H7 (cell line): ENCODE results near the gene STARD5. TPM values are rescaled to one million over a fixed set of nuclear protein-coding genes. Genes with fewer than 3 reads are reported as not detected.
A peak's percentile ranks its signal among the peaks of the same experiment; 100 is the strongest.

Experiments used
- DNase-seq: peaks from one replicate; pipeline ENCODE4 v3.0.0; 2012
- H3K27me3 ChIP-seq: 2 replicates; pipeline ENCODE4 v1.6.0; 2011; ENCODE audit warnings: mild to moderate bottlenecking, low read length; ENCODE audit not compliant: control insufficient read depth, insufficient read depth
- H3K36me3 ChIP-seq: replicated peaks from 2 replicates; pipeline ENCODE4 v1.5.1; 2011; ENCODE audit warnings: low read length; ENCODE audit not compliant: control insufficient read depth, insufficient read depth
- H3K4me3 ChIP-seq: 2 replicates; pipeline ENCODE4 v1.5.1; 2011; ENCODE audit warnings: low read depth, mild to moderate bottlenecking, control low read depth, low read length, moderate library complexity; ENCODE audit not compliant: insufficient read depth
- total RNA-seq: library from RNA; depleted of rRNA; stranded (reverse); fragments of >200 nt; shearing (Covaris generic); gene quantifications from 2 replicates; pipeline ENCODE4 v1.2.3, GENCODE V29; 2014

STARD5 gene
- total RNA-seq, 1 experiment from 2014 or later: 3.4 TPM

- Histone ChIP-seq H3K4me3 (no peak overlapping the region), H3K27me3 (no peaks in the 10 kb centered on the region), H3K36me3 (no peaks in the 10 kb centered on the region)
- no peak for DNase-seq
Observed at GRCh38 chr15:81330366-81331090, 6.6 kb upstream of the STARD5 start.

GRCh38 chr15:81329446-81329845, 5.5 kb upstream of the STARD5 start:
- DNase-seq: no peak
- H3K36me3 ChIP-seq: no peaks in the 10 kb centered on the region
- peaks cover 2% of the 10 kb centered on the region; the same call in 1 of the 2 replicates for H3K27me3 ChIP-seq
- no peak overlapping the region for H3K4me3 ChIP-seq

GRCh38 chr15:81327516-81327915, 3.6 kb upstream of the STARD5 start:
- DNase-seq: no peak
- Histone ChIP-seq H3K27me3 (peaks cover 4% of the 10 kb centered on the region; the same call in 1 of the 2 replicates), H3K36me3 (no peaks in the 10 kb centered on the region), H3K4me3 (no peak overlapping the region)

GRCh38 chr15:81326466-81327212, 2.7 kb upstream of the STARD5 start:
- Histone ChIP-seq H3K27me3 (peaks cover 4% of the 10 kb centered on the region; the same call in 1 of the 2 replicates), H3K36me3 (no peaks in the 10 kb centered on the region; the same call in 1 of the 2 replicates), H3K4me3 (no peak overlapping the region)
- no peak for DNase-seq

- H3K36me3 ChIP-seq: peaks cover 4% of the 10 kb centered on the region; the same call in 1 of the 2 replicates
- H3K27me3 ChIP-seq: peaks cover 4% of the 10 kb centered on the region; the same call in 1 of the 2 replicates
- no peak for DNase-seq
- H3K4me3 ChIP-seq: peak overlapping the region; percentile 82
Observed at GRCh38 chr15:81323559-81323943, 390 bp downstream of the STARD5 start.

DNA sequence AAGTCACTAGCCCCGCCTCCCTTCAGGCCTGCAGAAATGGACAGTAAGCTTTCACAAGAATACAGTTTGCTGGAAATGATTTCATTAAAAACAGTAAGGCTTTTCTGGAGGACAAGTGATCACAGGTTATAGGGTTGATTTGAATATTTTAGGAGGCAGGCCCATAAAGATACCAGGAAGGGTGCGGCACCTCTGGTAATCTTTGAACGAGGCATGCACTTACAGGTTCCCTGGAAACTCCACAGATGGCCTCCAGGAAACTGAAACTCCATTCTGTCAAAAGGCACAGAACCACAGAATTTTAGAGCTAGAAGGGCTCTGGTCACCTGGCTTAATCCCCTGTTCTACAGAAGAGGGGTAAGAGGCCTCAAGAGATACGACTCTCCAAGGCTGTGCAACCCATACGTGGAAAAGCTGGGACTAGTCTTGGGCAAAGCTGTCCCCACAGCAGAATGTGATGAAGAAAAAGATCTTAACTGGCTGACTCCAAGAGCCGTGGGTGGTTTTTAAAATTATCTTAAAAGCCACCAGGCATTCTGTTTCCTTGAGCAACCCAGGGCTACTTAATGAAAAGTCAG, 1.2 kb downstream of the STARD5 start:
- peaks cover 5% of the 10 kb centered on the region; the same call in 1 of the 2 replicates for H3K36me3 ChIP-seq
- DNase-seq: no peak
- no peak overlapping the region for H3K4me3 ChIP-seq
- peaks cover 4% of the 10 kb centered on the region; the same call in 1 of the 2 replicates for H3K27me3 ChIP-seq

DNA sequence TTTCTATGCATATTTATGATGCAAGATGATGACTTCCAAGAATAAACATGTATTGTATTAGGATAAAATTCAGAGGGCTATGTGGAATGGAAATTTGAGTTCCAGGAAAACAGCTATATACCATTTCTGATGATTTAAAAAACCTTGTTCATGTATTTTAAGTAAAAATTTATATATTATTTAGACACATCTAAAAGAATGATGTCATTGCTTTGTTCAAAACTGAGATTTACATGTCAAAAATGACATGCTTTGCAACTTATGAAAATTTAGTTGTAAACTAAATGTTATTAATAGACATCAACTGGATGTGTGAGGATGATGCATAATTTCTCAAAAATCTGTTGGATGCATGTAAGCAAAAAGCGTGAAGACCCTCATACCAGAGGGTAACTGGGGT, 2.3 kb downstream of the STARD5 start:
- no peak for DNase-seq
- Histone ChIP-seq H3K27me3 (peaks cover 4% of the 10 kb centered on the region; the same call in 1 of the 2 replicates), H3K36me3 (peaks cover 5% of the 10 kb centered on the region), H3K4me3 (no peak overlapping the region)

DNA sequence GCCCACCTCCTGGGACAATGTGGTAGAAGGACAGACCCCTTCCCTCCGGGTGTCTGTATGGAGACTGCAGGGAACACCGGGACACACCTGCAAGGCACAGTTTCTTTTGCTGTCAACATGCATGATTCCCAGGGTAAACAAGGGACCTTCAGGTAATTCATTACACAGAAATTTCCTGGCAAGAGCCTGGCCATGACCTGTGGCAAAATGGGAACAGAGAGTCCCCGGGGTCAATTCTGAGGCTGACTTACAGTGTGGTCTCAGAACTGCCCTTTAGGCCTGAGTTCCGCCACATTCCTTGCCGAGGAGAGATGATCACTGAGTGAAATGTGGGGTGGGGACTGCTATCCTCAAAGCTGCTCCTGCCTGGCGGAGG, 6.3 kb downstream of the STARD5 start:
- Histone ChIP-seq H3K36me3 (peaks cover 5% of the 10 kb centered on the region), H3K27me3 (no peaks in the 10 kb centered on the region), H3K4me3 (no peak overlapping the region)
- no peak for DNase-seq

DNA sequence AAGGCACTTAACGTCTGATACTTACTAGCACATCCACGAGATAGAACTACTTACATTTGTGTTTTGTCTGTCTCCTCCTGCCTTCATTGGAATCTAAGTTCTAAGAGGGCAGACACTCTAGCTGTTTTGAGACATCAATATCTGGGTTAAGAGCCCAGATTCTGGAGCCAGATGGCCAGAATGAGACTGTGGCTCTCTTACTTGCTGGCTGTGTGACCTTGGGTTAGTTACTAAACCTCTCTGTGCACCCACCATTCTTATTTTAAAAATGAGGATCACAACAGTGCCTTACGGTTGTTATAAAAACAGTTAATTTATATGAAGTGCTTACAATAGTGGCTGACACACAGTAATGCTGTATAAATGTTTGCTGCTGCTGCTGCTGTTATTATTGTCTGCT, 7.7 kb downstream of the STARD5 start:
- Histone ChIP-seq H3K4me3 (no peak overlapping the region), H3K27me3 (no peaks in the 10 kb centered on the region), H3K36me3 (peaks cover 5% of the 10 kb centered on the region)
- no peak for DNase-seq

DNA sequence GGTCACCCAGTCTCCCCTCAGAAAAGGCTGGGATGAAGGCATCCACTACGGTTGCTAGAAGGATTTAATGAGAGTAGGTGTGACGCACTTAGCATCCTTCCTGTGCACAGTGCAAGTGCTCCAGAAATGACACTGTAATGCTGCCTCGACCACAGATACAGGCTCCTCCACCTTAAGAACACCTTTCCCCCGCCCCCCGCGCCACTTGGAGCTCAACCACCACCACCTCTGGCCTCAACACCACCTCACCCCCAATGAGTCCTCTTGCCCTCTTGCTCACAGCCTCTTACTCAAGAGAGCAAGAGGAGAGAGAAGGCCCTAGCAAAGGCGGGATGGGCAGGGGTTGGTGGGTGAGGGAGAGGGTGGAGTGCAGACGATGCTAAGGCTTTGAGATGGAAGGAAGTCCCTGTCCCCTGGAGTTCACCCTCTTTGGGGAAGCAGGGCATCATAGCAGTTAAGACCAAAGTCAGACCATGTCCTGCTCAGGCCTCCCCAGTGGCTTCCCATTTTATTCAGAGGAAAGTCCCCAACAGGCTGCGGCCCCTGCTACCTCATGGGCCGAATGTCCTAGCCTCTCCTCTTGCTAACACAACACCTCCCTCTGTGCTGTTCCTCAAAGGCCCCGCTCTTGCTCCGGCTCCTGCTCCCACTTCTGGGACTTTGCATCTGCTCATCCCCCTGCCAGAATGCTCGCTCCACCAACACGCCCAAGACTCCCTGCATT, 8.3 kb downstream of the STARD5 start:
- Histone ChIP-seq H3K27me3 (no peaks in the 10 kb centered on the region), H3K4me3 (no peak overlapping the region), H3K36me3 (peaks cover 5% of the 10 kb centered on the region)
- DNase-seq: no peak

DNA sequence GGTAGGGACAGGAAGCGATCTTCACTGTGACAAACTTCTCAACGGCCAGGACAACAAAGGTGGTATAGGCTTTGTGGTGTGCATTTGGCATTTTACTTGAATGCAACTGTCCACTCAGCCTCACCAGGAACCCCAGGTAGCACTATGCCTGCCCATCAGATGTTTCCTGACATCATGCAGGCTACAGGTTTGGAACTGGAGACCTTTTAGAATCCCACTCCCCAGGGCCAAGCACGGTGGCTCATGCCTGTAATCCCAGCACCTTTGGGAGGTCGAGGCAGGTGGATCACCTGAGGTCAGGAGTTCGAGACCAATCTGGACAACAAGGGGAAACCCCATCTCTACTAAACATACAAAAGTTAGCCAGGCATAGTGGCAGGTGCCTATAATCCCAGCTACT, 9.6 kb downstream of the STARD5 start:
- Histone ChIP-seq H3K27me3 (no peaks in the 10 kb centered on the region), H3K4me3 (no peak overlapping the region), H3K36me3 (peaks cover 3% of the 10 kb centered on the region)
- DNase-seq: no peak

DNA sequence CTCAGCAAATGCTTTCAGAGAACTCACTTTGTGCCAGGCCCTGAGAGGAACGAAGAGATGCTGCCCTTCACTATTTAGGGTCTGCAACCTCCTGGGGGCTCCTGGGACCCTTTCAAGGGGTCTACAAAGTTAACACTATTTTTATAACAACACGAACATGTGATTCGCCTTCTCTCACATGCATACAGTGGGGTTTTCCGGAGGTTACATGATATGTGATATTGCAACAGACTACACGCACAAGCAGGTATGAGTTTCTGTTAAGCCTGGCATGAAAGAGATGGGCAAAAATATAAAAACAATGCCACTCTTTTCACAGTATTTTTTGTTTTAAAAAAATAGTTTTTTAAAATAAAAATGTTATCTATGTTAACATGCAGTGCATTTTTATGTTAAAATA, 10.3 kb downstream of the STARD5 start:
- Histone ChIP-seq H3K4me3 (no peak overlapping the region), H3K36me3 (peaks cover 2% of the 10 kb centered on the region), H3K27me3 (no peaks in the 10 kb centered on the region)
- no peak for DNase-seq

DNA sequence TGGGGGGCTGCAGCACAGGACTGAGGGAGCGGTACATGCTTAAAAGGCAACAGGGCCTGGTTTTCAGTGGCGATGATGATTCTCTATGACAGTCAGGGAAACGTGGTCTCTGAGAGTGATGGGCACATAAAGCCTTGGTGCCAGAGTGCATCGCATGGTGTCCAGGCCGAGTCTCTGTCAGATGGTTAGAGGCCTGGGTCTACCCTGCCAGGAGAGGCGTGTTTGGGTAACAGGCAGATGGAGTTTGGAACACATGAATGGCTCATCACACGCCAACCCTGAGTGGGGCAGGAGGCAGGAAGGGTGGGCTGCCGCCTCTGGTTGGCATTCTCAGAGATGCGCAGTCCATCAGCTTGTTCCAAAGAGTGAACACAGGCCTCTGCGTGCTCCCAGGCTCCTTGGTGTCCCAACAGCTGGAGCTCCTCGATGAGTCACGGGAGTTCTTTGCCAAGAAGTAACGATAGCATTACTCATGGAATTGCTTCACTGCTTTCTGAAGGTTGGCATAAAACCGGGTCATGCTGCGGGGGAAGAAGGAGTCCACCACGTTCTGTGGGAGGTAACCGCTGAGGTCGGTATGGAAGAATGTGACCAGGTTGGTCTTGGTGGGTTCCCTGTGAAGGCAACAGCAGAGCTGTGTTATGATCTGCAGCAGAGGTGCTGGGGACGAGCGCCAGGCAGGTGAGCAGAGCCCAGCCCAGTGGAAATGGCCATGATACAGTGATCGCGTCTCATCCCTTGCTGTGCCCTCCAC, 11.0 kb downstream of the STARD5 start:
- Histone ChIP-seq H3K27me3 (no peaks in the 10 kb centered on the region), H3K36me3 (no peaks in the 10 kb centered on the region; the same call in none of the 2 replicates), H3K4me3 (no peak overlapping the region)
- DNase-seq: no peak
